IMR-90 (cell line): ENCODE measurements around the gene SOBP. TPM values are rescaled to one million over a fixed set of nuclear protein-coding genes. Genes with fewer than 3 reads are reported as not detected.

ENCODE experiments used
- ATAC-seq: fragments of 200-7000 bp; cut with Tn5 transposase; 2 replicates; pipeline ENCODE4 v1.9.1; 2020; ENCODE audit warnings: low read depth, mild to moderate bottlenecking, moderate library complexity
- BruUV-seq: library from RNA; stranded (reverse); fragments of 400-500 nt; replicated peaks from 2 replicates; lab custom pipeline; 2021; lab: Mats Ljungman, UMichigan
- CTCF ChIA-PET: fragments of 300-600 bp; formaldehyde crosslinking; extraction: SDS; loops from one replicate; lab custom pipeline; 2021; ENCODE audit warnings: antibody characterized with exemption; lab: Yijun Ruan, JAX
- POLR2A ChIA-PET: fragments of 300-600 bp; sonication (Branson Sonifier 250); formaldehyde crosslinking; loops from one replicate; lab custom pipeline; 2022; ENCODE audit warnings: antibody characterized with exemption; ENCODE audit not compliant: unreplicated experiment; lab: Charles Lee
- DNase-seq: peaks from one replicate; pipeline ENCODE4 v3.0.0; 2013
- H2AFZ ChIP-seq: replicated peaks from 2 replicates; pipeline ENCODE3; 2013; ENCODE audit warnings: low read length, mild to moderate bottlenecking; ENCODE audit not compliant: poor library complexity
- H2AK5ac ChIP-seq: 2 replicates; pipeline ENCODE4 v1.6.1; 2013; ENCODE audit warnings: low read depth, low read length, inconsistent platforms
- H2AK9ac ChIP-seq: replicated peaks from 2 replicates; pipeline ENCODE3; 2013; ENCODE audit warnings: mild to moderate bottlenecking, low read depth, low read length, moderate library complexity; ENCODE audit not compliant: poor library complexity
- H2BK120ac ChIP-seq: 2 replicates; pipeline ENCODE4 v1.6.1; 2013; ENCODE audit warnings: low read depth, low read length, inconsistent platforms
- H2BK15ac ChIP-seq: 3 replicates; pipeline ENCODE4 v1.6.1; 2013; ENCODE audit warnings: low read depth, low read length, inconsistent platforms
- H2BK20ac ChIP-seq: 2 replicates; pipeline ENCODE4 v1.6.1; 2013; ENCODE audit warnings: low read depth, mild to moderate bottlenecking, inconsistent platforms, low read length, moderate library complexity
- H2BK5ac ChIP-seq: 2 replicates; pipeline ENCODE4 v1.6.1; 2013; ENCODE audit warnings: mild to moderate bottlenecking, low read depth, low read length, inconsistent platforms; ENCODE audit not compliant: poor library complexity, severe bottlenecking
- H3K14ac ChIP-seq: replicated peaks from 2 replicates; pipeline ENCODE4 v1.6.1; 2013; ENCODE audit warnings: low read depth, low read length, inconsistent platforms
- H3K18ac ChIP-seq: 2 replicates; pipeline ENCODE4 v1.6.1; 2013; ENCODE audit warnings: low read depth, low read length, control low read depth
- H3K23ac ChIP-seq: 2 replicates; pipeline ENCODE4 v1.6.1; 2013; ENCODE audit warnings: low read depth, low read length, inconsistent platforms
- H3K27ac ChIP-seq: 2 replicates; pipeline ENCODE4 v1.5.1; 2013; ENCODE audit warnings: mild to moderate bottlenecking, control low read depth, low read length; ENCODE audit not compliant: insufficient read depth
- H3K27me3 ChIP-seq: 2 replicates; pipeline ENCODE4 v1.6.1; 2013; ENCODE audit warnings: low read length; ENCODE audit not compliant: control insufficient read depth, insufficient read depth
- H3K36me3 ChIP-seq: 2 replicates; pipeline ENCODE4 v1.6.1; 2013; ENCODE audit warnings: low read length, mixed read lengths; ENCODE audit not compliant: control insufficient read depth, insufficient read depth
- H3K4ac ChIP-seq: 2 replicates; pipeline ENCODE4 v1.6.1; 2013; ENCODE audit warnings: low read depth, low read length, inconsistent platforms
- H3K4me1 ChIP-seq: 2 replicates; pipeline ENCODE4 v1.6.1; 2013; ENCODE audit warnings: low read length, mixed read lengths; ENCODE audit not compliant: control insufficient read depth, insufficient read depth
- H3K4me2 ChIP-seq: 2 replicates; pipeline ENCODE4 v1.6.1; 2013; ENCODE audit warnings: low read depth, mild to moderate bottlenecking, control low read depth, low read length, moderate library complexity
- H3K4me3 ChIP-seq: 2 replicates; pipeline ENCODE4 v1.5.1; 2013; ENCODE audit warnings: low read depth, mild to moderate bottlenecking, control low read depth, low read length, moderate library complexity; ENCODE audit not compliant: insufficient read depth
- H3K56ac ChIP-seq: 2 replicates; pipeline ENCODE4 v1.6.1; 2013; ENCODE audit warnings: low read length, inconsistent platforms; ENCODE audit not compliant: insufficient read depth; ENCODE audit errors: extremely low read depth
- H3K79me1 ChIP-seq, 2 experiments: 2 replicates each; pipeline ENCODE4 v1.6.1; 2013; ENCODE audit warnings: low read length in 2 of 2, inconsistent platforms in 1 of 2, low read depth in 1 of 2
- H3K9ac ChIP-seq: 2 replicates; pipeline ENCODE4 v1.6.1; 2013; ENCODE audit warnings: low read depth, low read length, control low read depth
- H3K9me1 ChIP-seq: 2 replicates; pipeline ENCODE4 v1.6.1; 2013; ENCODE audit warnings: low read length, inconsistent platforms; ENCODE audit not compliant: insufficient read depth
- H3K9me3 ChIP-seq: 2 replicates; pipeline ENCODE4 v1.6.1; 2013; ENCODE audit warnings: low read length; ENCODE audit not compliant: control insufficient read depth, insufficient read depth
- H4K20me1 ChIP-seq: 2 replicates; pipeline ENCODE4 v1.6.1; 2013; ENCODE audit warnings: low read length, inconsistent platforms; ENCODE audit not compliant: insufficient read depth
- H4K5ac ChIP-seq: 2 replicates; pipeline ENCODE4 v1.6.1; 2013; ENCODE audit warnings: mild to moderate bottlenecking, low read depth, low read length, control low read depth
- H4K8ac ChIP-seq, 2 experiments: 2 replicates each; pipeline ENCODE4 v1.6.1; 2013; ENCODE audit warnings: low read depth in 2 of 2, low read length in 2 of 2, control low read depth in 1 of 2, inconsistent platforms in 1 of 2
- H4K91ac ChIP-seq: 2 replicates; pipeline ENCODE4 v1.6.1; 2013; ENCODE audit warnings: low read depth, low read length, inconsistent platforms; ENCODE audit not compliant: insufficient read depth
- BHLHE40 ChIP-seq: fragments of 150-350 bp; IDR thresholded peaks from 2 replicates; pipeline ENCODE4 v1.6.1; 2016; ENCODE audit warnings: mild to moderate bottlenecking, low read depth, low read length
- CEBPB ChIP-seq: IDR thresholded peaks from 2 replicates; pipeline ENCODE4 v1.6.1; 2012; ENCODE audit warnings: low read depth, low read length, improper control_type of control experiment
- CHD1 ChIP-seq: IDR thresholded peaks from 2 replicates; pipeline ENCODE4 v1.6.1; 2012; ENCODE audit warnings: low read depth, low read length, improper control_type of control experiment
- FOS ChIP-seq: fragments of 150-350 bp; IDR thresholded peaks from 2 replicates; pipeline ENCODE4 v1.6.1; 2016; ENCODE audit warnings: low read depth, low read length
- MXI1 ChIP-seq: IDR thresholded peaks from 2 replicates; pipeline ENCODE4 v1.6.1; 2012; ENCODE audit warnings: low read depth, mild to moderate bottlenecking, low read length, moderate library complexity, borderline replicate concordance
- NFE2L2 ChIP-seq: fragments of 150-350 bp; IDR thresholded peaks from 2 replicates; pipeline ENCODE4 v1.6.1; 2016; ENCODE audit warnings: low read depth, mild to moderate bottlenecking, low read length
- POLR2A ChIP-seq: IDR thresholded peaks from 2 replicates; pipeline ENCODE4 v1.6.1; 2012; ENCODE audit warnings: mild to moderate bottlenecking, low read depth, low read length
- RAD21 ChIP-seq: IDR thresholded peaks from 2 replicates; pipeline ENCODE4 v1.6.1; 2012; ENCODE audit warnings: low read length, improper control_type of control experiment
- RFX5 ChIP-seq: IDR thresholded peaks from 2 replicates; pipeline ENCODE4 v1.8.0; 2012; ENCODE audit warnings: low read depth, mild to moderate bottlenecking, low read length, moderate library complexity
- SMC3 ChIP-seq: fragments of 150-350 bp; IDR thresholded peaks from 2 replicates; pipeline ENCODE4 v1.6.1; 2016; ENCODE audit warnings: low read depth, mild to moderate bottlenecking, antibody characterized with exemption, low read length, moderate library complexity
- dilution Hi-C: fragments of 300-500 bp; cut with HindIII; formaldehyde crosslinking; loops from one replicate; pipeline ENCODE4 v1.14.3; 2018; ENCODE audit warnings: low sequenced_read_pairs; ENCODE audit not compliant: unreplicated experiment
- in situ Hi-C: fragments of 300-500 bp; cut with MboI; formaldehyde crosslinking; loops from 3 replicates; pipeline ENCODE4 v1.14.3; 2019; ENCODE audit warnings: low sequenced_read_pairs, inconsistent platforms, mixed read lengths
- intact Hi-C: fragments of 100-400 bp; cut with micrococcal nuclease; formaldehyde crosslinking; loops from 2 replicates; pipeline ENCODE4 v1.10.0; 2022
- polyA plus RNA-seq, 3 experiments: library from polyadenylated mRNA; depleted of rRNA; stranded (reverse); fragments of >200 nt; gene quantifications; 2 replicates each; pipeline ENCODE4 v1.2.3, GENCODE V29; 2012; ENCODE audit warnings: low replicate concordance in 1 of 3
- total RNA-seq: library from RNA; depleted of rRNA; stranded (reverse); fragments of >200 nt; gene quantifications from 2 replicates; pipeline ENCODE4 v1.2.3, GENCODE V29; 2012
- TF ChIP-seq, protein P1 (sequence below): fragments of 150-350 bp; IDR thresholded peaks from 2 replicates; pipeline ENCODE4 v1.6.1; 2016; ENCODE audit warnings: low read depth, mild to moderate bottlenecking, low read length, moderate library complexity, borderline replicate concordance
- TF ChIP-seq, protein P2 (sequence below): conservative IDR thresholded peaks from 2 replicates; pipeline ENCODE4 v1.5.1; 2012; ENCODE audit warnings: mild to moderate bottlenecking, low read depth, low read length, improper control_type of control experiment

The SOBP gene
- total and polyA plus RNA-seq, 2 of the 4 experiments (the other 2 are of a cell fraction) = 0.60 to 0.72 TPM

DNA sequence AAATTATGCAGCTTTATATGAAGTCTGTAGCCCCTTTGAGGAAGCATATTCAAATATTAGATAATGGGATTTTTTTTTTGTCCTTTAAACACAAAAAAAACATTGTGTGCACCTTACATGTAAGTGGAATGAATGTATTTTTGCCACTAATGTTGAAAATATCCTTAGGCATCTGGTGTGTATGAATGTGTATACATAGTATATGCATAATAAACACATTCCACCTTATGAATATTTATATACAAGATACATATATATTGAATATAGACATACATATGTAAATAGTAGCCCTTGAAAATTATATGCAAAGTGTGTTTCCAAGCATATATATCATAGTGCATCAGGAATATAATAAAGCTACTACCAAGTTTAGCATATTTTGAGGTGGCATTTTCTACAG is 94.8 kb downstream of the SOBP start:
- dilution Hi-C loops = no loop called here
- POLR2A ChIA-PET = no interaction called here

More for the DNA sequence above, 94.8 kb downstream of the SOBP start:
- in situ Hi-C loops = no loop called here
- no TSS peak for BruUV-seq
- CTCF ChIA-PET = interaction anchor here (0.6 kb wide), 3 partner anchors 19 to 1465 kb away, joined by 3 to 4 read pairs (median 3); no protein-coding TSS in a partner anchor
- Histone ChIP-seq H4K8ac (no peak overlapping the region), H2BK120ac (no peak overlapping the region), H3K9ac (no peak overlapping the region), H3K4me3 (no peak overlapping the region), H3K56ac (no peak overlapping the region), H3K79me1 (no peaks in the 10 kb centered on the region), H4K20me1 (no peaks in the 10 kb centered on the region), H3K27me3 (no peaks in the 10 kb centered on the region; the same call in 1 of the 2 replicates), H2AFZ (no peak overlapping the region), H3K9me1 (no peaks in the 10 kb centered on the region), H3K14ac (no peak overlapping the region), H3K4me2 (no peak overlapping the region), H3K18ac (no peak overlapping the region), H3K27ac (no peak overlapping the region), H2AK9ac (no peak overlapping the region), H4K91ac (no peak overlapping the region), H4K5ac (no peak overlapping the region), H3K23ac (no peak overlapping the region), H3K4ac (no peak overlapping the region), H2BK20ac (no peak overlapping the region), H3K36me3 (no peaks in the 10 kb centered on the region), H3K4me1 (no peaks in the 10 kb centered on the region), H2AK5ac (no peak overlapping the region), H2BK5ac (no peak overlapping the region), H2BK15ac (no peak overlapping the region), H3K9me3 (no peaks in the 10 kb centered on the region)
- TF ChIP-seq FOS = no peak
- TF ChIP-seq BHLHE40 = no peak
- TF ChIP-seq, protein P1, sequence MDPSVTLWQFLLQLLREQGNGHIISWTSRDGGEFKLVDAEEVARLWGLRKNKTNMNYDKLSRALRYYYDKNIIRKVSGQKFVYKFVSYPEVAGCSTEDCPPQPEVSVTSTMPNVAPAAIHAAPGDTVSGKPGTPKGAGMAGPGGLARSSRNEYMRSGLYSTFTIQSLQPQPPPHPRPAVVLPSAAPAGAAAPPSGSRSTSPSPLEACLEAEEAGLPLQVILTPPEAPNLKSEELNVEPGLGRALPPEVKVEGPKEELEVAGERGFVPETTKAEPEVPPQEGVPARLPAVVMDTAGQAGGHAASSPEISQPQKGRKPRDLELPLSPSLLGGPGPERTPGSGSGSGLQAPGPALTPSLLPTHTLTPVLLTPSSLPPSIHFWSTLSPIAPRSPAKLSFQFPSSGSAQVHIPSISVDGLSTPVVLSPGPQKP = no peak
- TF ChIP-seq POLR2A = no peak
- no peak for TF ChIP-seq MXI1
- TF ChIP-seq CHD1 = no peak
- no peak for TF ChIP-seq CEBPB
- TF ChIP-seq NFE2L2 = no peak
- TF ChIP-seq SMC3 = no peak
- TF ChIP-seq RAD21 = no peak
- no peak for TF ChIP-seq RFX5
- TF ChIP-seq, protein P2, sequence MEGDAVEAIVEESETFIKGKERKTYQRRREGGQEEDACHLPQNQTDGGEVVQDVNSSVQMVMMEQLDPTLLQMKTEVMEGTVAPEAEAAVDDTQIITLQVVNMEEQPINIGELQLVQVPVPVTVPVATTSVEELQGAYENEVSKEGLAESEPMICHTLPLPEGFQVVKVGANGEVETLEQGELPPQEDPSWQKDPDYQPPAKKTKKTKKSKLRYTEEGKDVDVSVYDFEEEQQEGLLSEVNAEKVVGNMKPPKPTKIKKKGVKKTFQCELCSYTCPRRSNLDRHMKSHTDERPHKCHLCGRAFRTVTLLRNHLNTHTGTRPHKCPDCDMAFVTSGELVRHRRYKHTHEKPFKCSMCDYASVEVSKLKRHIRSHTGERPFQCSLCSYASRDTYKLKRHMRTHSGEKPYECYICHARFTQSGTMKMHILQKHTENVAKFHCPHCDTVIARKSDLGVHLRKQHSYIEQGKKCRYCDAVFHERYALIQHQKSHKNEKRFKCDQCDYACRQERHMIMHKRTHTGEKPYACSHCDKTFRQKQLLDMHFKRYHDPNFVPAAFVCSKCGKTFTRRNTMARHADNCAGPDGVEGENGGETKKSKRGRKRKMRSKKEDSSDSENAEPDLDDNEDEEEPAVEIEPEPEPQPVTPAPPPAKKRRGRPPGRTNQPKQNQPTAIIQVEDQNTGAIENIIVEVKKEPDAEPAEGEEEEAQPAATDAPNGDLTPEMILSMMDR = no peak
- intact Hi-C loops = no loop called here
- no peak for DNase-seq
- ATAC-seq = no peak
